BJ (cell line): ENCODE measurements around the gene KIAA1614. TPM values are rescaled to one million over a fixed set of nuclear protein-coding genes. Genes with fewer than 3 reads are reported as not detected.

ENCODE experiments used
- CTCF ChIA-PET: fragments of 350-600 bp; formaldehyde crosslinking; extraction: SDS; loops from one replicate; lab custom pipeline; 2021; ENCODE audit warnings: antibody characterized with exemption, inconsistent platforms; lab: Yijun Ruan, JAX
- POLR2A ChIA-PET: fragments of 300-600 bp; sonication (Branson Sonifier 250); formaldehyde crosslinking; extraction: SDS; loops from one replicate; lab custom pipeline; 2021; ENCODE audit warnings: antibody characterized with exemption; lab: Charles Lee
- DNase-seq: peaks from one replicate; pipeline ENCODE4 v3.0.0-alpha.2; 2011; ENCODE audit warnings: low read depth
- H3K27me3 ChIP-seq: 2 replicates; pipeline ENCODE4 v1.6.0; 2011; ENCODE audit warnings: low read length; ENCODE audit not compliant: control insufficient read depth, insufficient read depth
- H3K36me3 ChIP-seq: 2 replicates; pipeline ENCODE4 v1.5.1; 2011; ENCODE audit warnings: low read length; ENCODE audit not compliant: control insufficient read depth, insufficient read depth
- H3K4me3 ChIP-seq: 2 replicates; pipeline ENCODE4 v1.5.1; 2011; ENCODE audit warnings: low read depth, mild to moderate bottlenecking, control low read depth, low read length
- polyA plus RNA-seq: library from polyadenylated mRNA; depleted of rRNA; stranded (reverse); fragments of >200 nt; gene quantifications from 2 replicates; pipeline ENCODE4 v1.2.3, GENCODE V29; 2011
- TF ChIP-seq, protein P1 (sequence below): IDR thresholded peaks from 2 replicates; pipeline ENCODE4 v1.5.1; 2011; ENCODE audit warnings: low read depth, mild to moderate bottlenecking, control low read depth, inconsistent platforms, low read length, moderate library complexity; ENCODE audit not compliant: insufficient read depth

The KIAA1614 gene
- polyA plus RNA-seq, 1 experiment = 7.3 TPM

DNA sequence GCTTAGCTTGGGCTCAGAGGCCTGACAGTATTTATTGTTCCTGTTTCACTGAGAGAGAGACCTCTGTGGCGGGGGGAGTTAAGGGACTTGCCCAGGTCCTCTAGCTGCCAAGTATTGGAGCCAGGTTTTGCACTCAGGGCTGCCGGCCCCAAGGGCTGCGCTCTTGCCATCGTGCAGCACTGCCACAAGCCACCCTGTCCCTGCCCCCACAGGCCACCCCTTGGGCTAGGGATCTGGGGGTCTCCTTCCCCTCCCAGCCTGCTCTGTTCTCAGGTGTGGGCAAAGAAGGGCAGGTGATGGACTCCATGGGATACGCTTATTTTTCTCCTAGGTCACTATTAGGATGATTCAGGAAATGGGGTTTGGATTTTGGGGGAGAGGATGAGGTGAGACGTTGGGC is 8.7 kb downstream of the KIAA1614 start:
- POLR2A ChIA-PET = no interaction called here
- TF ChIP-seq, protein P1, sequence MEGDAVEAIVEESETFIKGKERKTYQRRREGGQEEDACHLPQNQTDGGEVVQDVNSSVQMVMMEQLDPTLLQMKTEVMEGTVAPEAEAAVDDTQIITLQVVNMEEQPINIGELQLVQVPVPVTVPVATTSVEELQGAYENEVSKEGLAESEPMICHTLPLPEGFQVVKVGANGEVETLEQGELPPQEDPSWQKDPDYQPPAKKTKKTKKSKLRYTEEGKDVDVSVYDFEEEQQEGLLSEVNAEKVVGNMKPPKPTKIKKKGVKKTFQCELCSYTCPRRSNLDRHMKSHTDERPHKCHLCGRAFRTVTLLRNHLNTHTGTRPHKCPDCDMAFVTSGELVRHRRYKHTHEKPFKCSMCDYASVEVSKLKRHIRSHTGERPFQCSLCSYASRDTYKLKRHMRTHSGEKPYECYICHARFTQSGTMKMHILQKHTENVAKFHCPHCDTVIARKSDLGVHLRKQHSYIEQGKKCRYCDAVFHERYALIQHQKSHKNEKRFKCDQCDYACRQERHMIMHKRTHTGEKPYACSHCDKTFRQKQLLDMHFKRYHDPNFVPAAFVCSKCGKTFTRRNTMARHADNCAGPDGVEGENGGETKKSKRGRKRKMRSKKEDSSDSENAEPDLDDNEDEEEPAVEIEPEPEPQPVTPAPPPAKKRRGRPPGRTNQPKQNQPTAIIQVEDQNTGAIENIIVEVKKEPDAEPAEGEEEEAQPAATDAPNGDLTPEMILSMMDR = no peak
- H3K36me3 ChIP-seq = peaks cover 13% of the 10 kb centered on the region
- no peak for DNase-seq
- CTCF ChIA-PET = no interaction called here
- H3K4me3 ChIP-seq = no peak overlapping the region
- no peaks in the 10 kb centered on the region; the same call in 1 of the 2 replicates for H3K27me3 ChIP-seq

DNA sequence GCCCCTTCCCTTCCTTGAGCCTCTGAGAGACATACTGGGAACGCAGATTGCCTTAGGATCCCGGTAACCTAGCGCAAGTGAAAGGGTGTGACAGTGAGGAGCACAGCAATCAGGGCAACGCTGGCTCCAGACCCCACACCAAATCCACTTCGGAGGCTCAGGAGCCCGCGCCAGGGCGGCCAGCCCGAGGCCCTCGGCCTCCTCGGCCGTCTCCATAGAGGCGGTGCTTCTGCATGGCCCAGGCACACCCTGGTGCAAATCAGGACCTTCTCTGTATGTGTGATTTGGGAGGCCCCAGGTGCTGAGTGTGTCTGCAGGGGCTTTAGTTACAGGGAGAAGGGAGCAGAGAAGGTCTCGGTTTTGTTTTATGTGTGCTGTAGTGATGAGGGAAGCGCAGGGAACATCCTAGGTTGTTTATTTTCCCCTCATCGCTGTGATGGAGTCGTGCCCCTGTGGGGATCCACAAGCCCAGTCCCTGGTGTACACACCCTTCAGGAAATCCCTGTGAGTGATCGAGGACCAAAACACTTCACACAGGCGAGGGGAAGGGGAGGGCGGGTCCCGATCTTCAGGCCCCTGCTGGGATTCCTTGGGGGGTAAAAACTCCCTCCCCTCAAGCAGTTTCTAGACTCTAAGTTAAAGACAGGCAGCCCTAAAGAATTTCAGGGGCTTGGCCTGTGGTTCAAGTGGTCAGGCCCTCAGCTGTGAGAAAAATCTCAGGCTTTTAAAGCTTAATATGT is 9.4 kb downstream of the KIAA1614 start:
- POLR2A ChIA-PET = no interaction called here
- Histone ChIP-seq H3K36me3 (peaks cover 9% of the 10 kb centered on the region), H3K4me3 (no peak overlapping the region), H3K27me3 (no peaks in the 10 kb centered on the region; the same call in 1 of the 2 replicates)
- TF ChIP-seq, protein P1 = no peak
- no peak for DNase-seq
- CTCF ChIA-PET = interaction anchor here (1.0 kb wide), 1 partner anchor 10 kb away, joined by 4 read pairs; the partner anchor contains the start of gene KIAA1614

DNA sequence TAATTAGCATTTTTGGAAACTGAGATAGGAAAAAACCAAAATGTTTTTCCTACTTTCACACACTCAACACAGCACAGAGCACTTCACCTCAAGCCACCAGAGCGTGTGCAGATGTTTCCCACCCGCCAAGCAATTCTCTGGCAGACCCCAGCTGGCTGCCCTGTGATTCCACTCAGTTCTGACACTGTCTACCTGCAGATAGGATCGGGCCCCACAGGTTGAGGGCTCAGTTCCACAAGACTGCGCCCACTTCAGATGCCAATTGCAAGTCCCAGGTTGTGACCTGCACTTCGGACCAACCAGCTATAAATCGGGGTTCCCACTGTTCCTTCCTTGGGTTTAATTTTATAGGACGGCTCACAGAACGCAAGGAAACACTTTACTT is 9.9 kb downstream of the KIAA1614 start:
- POLR2A ChIA-PET = no interaction called here
- H3K27me3 ChIP-seq = no peaks in the 10 kb centered on the region; the same call in 1 of the 2 replicates
- CTCF ChIA-PET = interaction anchor here (1.0 to 1.1 kb wide), 3 partner anchors 10 to 219 kb away, joined by 3 to 4 read pairs (median 4); partner anchors contain the start of gene KIAA1614
- no peak for DNase-seq
- TF ChIP-seq, protein P1 = no peak
- H3K4me3 ChIP-seq = no peak overlapping the region
- peaks cover 6% of the 10 kb centered on the region for H3K36me3 ChIP-seq

DNA sequence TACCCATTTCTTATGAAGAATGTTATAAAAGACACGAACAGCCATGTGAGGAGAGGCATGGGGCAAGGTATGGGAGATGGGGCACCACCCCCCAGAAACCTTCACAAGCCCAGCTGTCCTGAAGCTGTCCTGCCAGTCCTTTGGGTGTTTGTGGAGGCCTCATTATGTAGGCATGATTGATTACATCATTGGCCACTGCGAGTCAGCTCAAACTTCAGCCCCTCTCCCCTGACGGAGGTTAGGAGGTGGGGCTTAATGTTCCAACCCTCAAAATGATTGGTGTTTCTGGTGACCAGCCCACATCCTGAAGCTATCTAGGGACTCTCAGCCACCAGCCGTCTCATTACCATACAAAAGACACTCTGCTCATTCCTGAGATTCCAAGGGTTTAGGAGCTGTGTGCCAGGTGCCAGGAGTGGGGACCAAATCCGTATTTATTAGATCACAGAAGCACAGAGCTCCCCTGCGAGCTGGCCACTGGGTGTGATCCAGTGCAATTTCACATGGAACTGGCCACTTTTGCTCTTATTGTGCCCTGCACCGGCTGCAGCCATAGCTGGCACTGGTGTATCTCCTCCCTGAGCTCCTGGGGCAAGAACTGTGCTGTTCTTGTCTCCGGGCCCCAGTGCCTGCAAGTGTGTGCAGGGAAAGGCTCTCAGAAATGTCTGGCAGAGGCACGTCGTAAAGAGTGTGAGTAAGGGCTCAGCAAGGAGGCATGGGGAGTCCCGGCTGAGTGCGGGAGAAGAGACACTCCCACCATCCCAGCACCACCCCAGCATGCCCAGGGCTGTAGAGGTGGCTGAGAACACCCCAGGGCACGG is 10.5 kb downstream of the KIAA1614 start:
- no peak overlapping the region for H3K4me3 ChIP-seq
- no peaks in the 10 kb centered on the region; the same call in 1 of the 2 replicates for H3K27me3 ChIP-seq
- ChIA-PET POLR2A (no interaction called here), CTCF (interaction anchor here (1.0 to 1.1 kb wide), 3 partner anchors 11 to 219 kb away, joined by 3 to 4 read pairs (median 4); partner anchors contain the start of gene KIAA1614)
- TF ChIP-seq, protein P1 = no peak
- no peak for DNase-seq
- H3K36me3 ChIP-seq = peaks cover 1% of the 10 kb centered on the region

DNA sequence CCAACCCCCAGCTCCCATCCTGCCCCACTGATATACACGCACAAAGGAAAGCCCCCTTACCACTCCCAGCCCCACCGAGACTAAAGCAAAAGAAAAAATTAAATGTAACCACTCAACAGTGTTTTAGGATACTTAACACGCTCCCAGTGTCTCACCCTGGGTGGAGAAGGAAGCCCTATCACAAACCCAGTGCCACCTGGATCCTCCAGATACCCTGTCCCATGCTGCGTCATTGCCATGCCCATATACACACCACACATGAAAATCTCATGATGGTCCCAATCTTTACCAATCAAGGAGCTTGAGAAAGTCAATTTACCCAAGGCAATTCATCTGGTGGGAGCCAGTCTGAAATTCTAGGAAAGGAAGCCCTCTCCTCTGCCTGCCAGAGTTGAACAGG is 11.2 kb downstream of the KIAA1614 start:
- ChIA-PET POLR2A (no interaction called here), CTCF (interaction anchor here (1.0 to 1.1 kb wide), 2 partner anchors 42 to 218 kb away, joined by 3 to 4 read pairs; no protein-coding TSS in a partner anchor)
- Histone ChIP-seq H3K27me3 (no peaks in the 10 kb centered on the region; the same call in 1 of the 2 replicates), H3K36me3 (no peaks in the 10 kb centered on the region; the same call in 1 of the 2 replicates), H3K4me3 (no peak overlapping the region)
- TF ChIP-seq, protein P1 = no peak
- DNase-seq = no peak
